Neuronal stem cell (in vitro differentiated cells): Measurements from ENCODE around the gene LIN7A.

Source experiments
- DNase-seq: peaks from one replicate; pipeline ENCODE4 v3.0.0-alpha.2; 2013; ENCODE audit warnings: low spot score
- H2AFZ ChIP-seq: one replicate; pipeline ENCODE4 v1.6.1; 2013; ENCODE audit warnings: mild to moderate bottlenecking, low read length, inconsistent platforms
- H2AK5ac ChIP-seq: 2 replicates; pipeline ENCODE4 v1.6.1; 2013; ENCODE audit warnings: low read depth, mild to moderate bottlenecking, inconsistent platforms, low read length, moderate library complexity, mixed read lengths
- H2BK120ac ChIP-seq: 2 replicates; pipeline ENCODE4 v1.6.1; 2013; ENCODE audit warnings: low read depth, mild to moderate bottlenecking, inconsistent platforms, low read length, moderate library complexity, mixed read lengths
- H2BK12ac ChIP-seq: one replicate; pipeline ENCODE4 v1.6.1; 2013; ENCODE audit warnings: low read length, inconsistent platforms
- H2BK15ac ChIP-seq: 2 replicates; pipeline ENCODE4 v1.6.1; 2013; ENCODE audit warnings: mild to moderate bottlenecking, low read length, inconsistent platforms, mixed read lengths
- H2BK5ac ChIP-seq: one replicate; pipeline ENCODE4 v1.6.1; 2013; ENCODE audit warnings: inconsistent platforms, mild to moderate bottlenecking, low read length, moderate library complexity
- H3K14ac ChIP-seq: one replicate; pipeline ENCODE4 v1.6.1; 2013; ENCODE audit warnings: low read length, inconsistent platforms
- H3K18ac ChIP-seq: 2 replicates; pipeline ENCODE4 v1.6.1; 2013; ENCODE audit warnings: low read length, inconsistent platforms
- H3K23ac ChIP-seq: 2 replicates; pipeline ENCODE4 v1.6.1; 2013; ENCODE audit warnings: low read depth, mild to moderate bottlenecking, mixed read lengths, low read length, inconsistent platforms; ENCODE audit not compliant: poor library complexity
- H3K27ac ChIP-seq: replicated peaks from 3 replicates; pipeline ENCODE4 v1.5.1; 2013; ENCODE audit warnings: low read length, inconsistent platforms
- H3K27me3 ChIP-seq, 3 experiments: 2 replicates each; pipeline ENCODE4 v1.6.1; 2013; ENCODE audit warnings: low read length in 3 of 3, mild to moderate bottlenecking in 2 of 3, inconsistent platforms in 1 of 3, low read depth in 1 of 3, mixed read lengths in 1 of 3, moderate library complexity in 1 of 3; ENCODE audit not compliant: control insufficient read depth in 3 of 3, insufficient read depth in 3 of 3
- H3K36me3 ChIP-seq, 2 donors: replicated peaks in 1 of 2; 2 replicates each; pipeline ENCODE4 v1.6.1; 2013; ENCODE audit warnings: low read length in 2 of 2; ENCODE audit not compliant: control insufficient read depth in 2 of 2, insufficient read depth in 2 of 2
- H3K4ac ChIP-seq: 2 replicates; pipeline ENCODE4 v1.6.1; 2013; ENCODE audit warnings: inconsistent platforms, mild to moderate bottlenecking, low read length, moderate library complexity
- H3K4me1 ChIP-seq, 2 donors: 1 replicate in 1 of 2; 2 replicates in 1 of 2; pipeline ENCODE4 v1.6.1; 2013; ENCODE audit warnings: low read length in 2 of 2, low read depth in 1 of 2; ENCODE audit not compliant: control insufficient read depth in 2 of 2, insufficient read depth in 1 of 2
- H3K4me2 ChIP-seq: one replicate; pipeline ENCODE4 v1.6.1; 2013; ENCODE audit warnings: mild to moderate bottlenecking, low read length, inconsistent platforms; ENCODE audit not compliant: insufficient read depth, poor library complexity, severe bottlenecking
- H3K4me3 ChIP-seq, 2 donors: 2 replicates each; pipeline ENCODE4 v1.5.1; 2013; ENCODE audit warnings: low read length in 2 of 2, mild to moderate bottlenecking in 2 of 2, inconsistent platforms in 1 of 2, moderate library complexity in 1 of 2
- H3K79me1 ChIP-seq: one replicate; pipeline ENCODE4 v1.6.1; 2013; ENCODE audit warnings: low read depth, mild to moderate bottlenecking, inconsistent platforms, low read length, moderate library complexity
- H3K9ac ChIP-seq: one replicate; pipeline ENCODE4 v1.6.1; 2013; ENCODE audit warnings: mild to moderate bottlenecking, low read depth, low read length, inconsistent platforms; ENCODE audit not compliant: poor library complexity
- H3K9me3 ChIP-seq, 2 donors: replicated peaks in 1 of 2; 2 replicates each; pipeline versions ENCODE3 to v1.6.1; 2013; ENCODE audit warnings: low read length in 2 of 2, mild to moderate bottlenecking in 2 of 2, inconsistent platforms in 1 of 2, low read depth in 1 of 2, mixed read lengths in 1 of 2, moderate library complexity in 1 of 2; ENCODE audit not compliant: control insufficient read depth in 2 of 2, insufficient read depth in 1 of 2
- H4K8ac ChIP-seq: one replicate; pipeline ENCODE4 v1.6.1; 2013; ENCODE audit warnings: low read depth, mild to moderate bottlenecking, inconsistent platforms, low read length, moderate library complexity
- H4K91ac ChIP-seq: one replicate; pipeline ENCODE4 v1.6.1; 2013; ENCODE audit warnings: low read length, low read depth, mild to moderate bottlenecking, inconsistent platforms; ENCODE audit not compliant: poor library complexity
- WGBS, 2 donors: extraction: QIAGEN DNeasy Blood & Tissue Kit; methylation state at CpG; one replicate each; pipeline ENCODE4 v1.1.7; 2013; ENCODE audit warnings: missing lambda C conversion rate in 2 of 2, mixed read lengths in 1 of 2; ENCODE audit not compliant: insufficient read length in 2 of 2, insufficient replicate concordance in 1 of 2; ENCODE audit errors: extremely low coverage in 2 of 2; 5-methylcytosine and 5-hydroxymethylcytosine counted together

LIN7A gene

GRCh38 chr12:80977346-80977745, 39.6 kb upstream of the LIN7A start:
- WGBS, 2 donors: no CpG with 5 or more reads among the region's 6 CpGs

GRCh38 chr12:80968326-80968725, 30.6 kb upstream of the LIN7A start:
- H3K18ac ChIP-seq: no peak overlapping the region
- no peak overlapping the region for H3K14ac ChIP-seq
- no peak overlapping the region for H2BK12ac ChIP-seq
- no peak overlapping the region for H2BK15ac ChIP-seq
- H3K9ac ChIP-seq: no peak overlapping the region
- H3K4me3 ChIP-seq: no peak overlapping the region
- no peak overlapping the region for H2AFZ ChIP-seq
- no peak overlapping the region for H2BK5ac ChIP-seq
- H2BK120ac ChIP-seq: no peak overlapping the region
- H3K4me2 ChIP-seq: no peak overlapping the region
- H3K23ac ChIP-seq: no peak overlapping the region
- peaks cover 2% of the 10 kb centered on the region in 2 donors for H3K4me1 ChIP-seq
- H3K36me3 ChIP-seq: no peaks in the 10 kb centered on the region
- H4K91ac ChIP-seq: no peak overlapping the region
- no peaks in the 10 kb centered on the region for H3K79me1 ChIP-seq
- H4K8ac ChIP-seq: no peak overlapping the region
- H3K9me3 ChIP-seq: no peaks in the 10 kb centered on the region
- H3K27me3 ChIP-seq: no peaks in the 10 kb centered on the region
- H3K27ac ChIP-seq: no peak overlapping the region
- DNase-seq: no peak
- H3K4ac ChIP-seq: no peak overlapping the region
- H2AK5ac ChIP-seq: no peak overlapping the region

More at GRCh38 chr12:80977346-80977745, 39.6 kb upstream of the LIN7A start:
- DNase-seq: no peak
- H3K4me3 ChIP-seq: no peak overlapping the region
- no peak overlapping the region for H3K4me2 ChIP-seq
- no peak overlapping the region for H4K8ac ChIP-seq
- no peak overlapping the region for H2BK5ac ChIP-seq
- H3K18ac ChIP-seq: no peak overlapping the region
- no peaks in the 10 kb centered on the region for H3K36me3 ChIP-seq
- no peak overlapping the region for H3K14ac ChIP-seq
- H2AK5ac ChIP-seq: no peak overlapping the region
- no peaks in the 10 kb centered on the region for H3K9me3 ChIP-seq
- no peak overlapping the region for H3K9ac ChIP-seq
- H4K91ac ChIP-seq: no peak overlapping the region
- no peak overlapping the region for H2BK120ac ChIP-seq
- no peak overlapping the region for H2BK15ac ChIP-seq
- H3K27me3 ChIP-seq: no peaks in the 10 kb centered on the region
- no peaks in the 10 kb centered on the region for H3K79me1 ChIP-seq
- H3K23ac ChIP-seq: no peak overlapping the region
- H3K4ac ChIP-seq: no peak overlapping the region
- no peak overlapping the region for H2BK12ac ChIP-seq
- H3K4me1 ChIP-seq: no peaks in the 10 kb centered on the region
- no peak overlapping the region for H2AFZ ChIP-seq
- no peak overlapping the region for H3K27ac ChIP-seq

GRCh38 chr12:80967565-80967964, 29.8 kb upstream of the LIN7A start:
- Histone ChIP-seq H3K4me2 (no peak overlapping the region), H3K27me3 (no peaks in the 10 kb centered on the region), H3K4me1 (peaks cover 2% of the 10 kb centered on the region in 2 donors), H4K91ac (no peak overlapping the region), H3K9ac (no peak overlapping the region), H3K4me3 (no peak overlapping the region), H3K4ac (no peak overlapping the region), H2AK5ac (no peak overlapping the region), H3K18ac (no peak overlapping the region), H3K14ac (no peak overlapping the region), H3K23ac (no peak overlapping the region), H4K8ac (no peak overlapping the region), H2BK5ac (no peak overlapping the region), H2BK12ac (no peak overlapping the region), H2BK120ac (no peak overlapping the region), H2BK15ac (no peak overlapping the region), H3K79me1 (no peaks in the 10 kb centered on the region), H3K36me3 (no peaks in the 10 kb centered on the region), H3K27ac (no peak overlapping the region), H2AFZ (no peak overlapping the region), H3K9me3 (no peaks in the 10 kb centered on the region)
- no peak for DNase-seq
- no CpG with 5 or more reads among the region's 3 CpGs for WGBS, 2 donors

- no peaks in the 10 kb centered on the region for H3K36me3 ChIP-seq
- no peak overlapping the region for H3K4me2 ChIP-seq
- no peaks in the 10 kb centered on the region for H3K9me3 ChIP-seq
- H3K4me3 ChIP-seq: no peak overlapping the region
- WGBS, 2 donors: no CpG with 5 or more reads among the region's 1 CpG
- no peak overlapping the region for H2BK120ac ChIP-seq
- H2BK5ac ChIP-seq: no peak overlapping the region
- H3K27me3 ChIP-seq: no peaks in the 10 kb centered on the region
- no peak overlapping the region for H3K9ac ChIP-seq
- no peak overlapping the region for H3K14ac ChIP-seq
- no peak overlapping the region for H3K23ac ChIP-seq
- H3K27ac ChIP-seq: no peak overlapping the region
- H2BK15ac ChIP-seq: no peak overlapping the region
- H2AFZ ChIP-seq: no peak overlapping the region
- no peak overlapping the region for H2BK12ac ChIP-seq
- H3K18ac ChIP-seq: no peak overlapping the region
- no peak for DNase-seq
- H3K4me1 ChIP-seq: peaks cover 2% of the 10 kb centered on the region in 2 donors
- no peaks in the 10 kb centered on the region for H3K79me1 ChIP-seq
- H3K4ac ChIP-seq: no peak overlapping the region
- H2AK5ac ChIP-seq: no peak overlapping the region
- H4K91ac ChIP-seq: no peak overlapping the region
- H4K8ac ChIP-seq: no peak overlapping the region
Observed at GRCh38 chr12:80966001-80966400, 28.3 kb upstream of the LIN7A start.
